Muscle of leg (tissue), 16 donors: Measurements from ENCODE around the gene SYF2. TPM values are rescaled to one million over a fixed set of nuclear protein-coding genes. Genes with fewer than 3 reads are reported as not detected.
"Not testable (repeated sequence)": the region's sequence is repeated elsewhere in the genome, so short reads cannot be mapped to it uniquely, and the experiment has no call there.

Experiments
- DNase-seq: peaks from one replicate; pipeline ENCODE4 v3.0.0; 2013
- H3K27ac ChIP-seq: one replicate; pipeline ENCODE4 v1.5.1; 2013; ENCODE audit warnings: mild to moderate bottlenecking, low read length, control low read depth
- H3K27me3 ChIP-seq: one replicate; pipeline ENCODE4 v1.6.1; 2013; ENCODE audit warnings: low read length; ENCODE audit not compliant: control insufficient read depth, insufficient read depth
- H3K36me3 ChIP-seq: one replicate; pipeline ENCODE4 v1.6.1; 2013; ENCODE audit warnings: low read length; ENCODE audit not compliant: control insufficient read depth, insufficient read depth
- H3K4me1 ChIP-seq: one replicate; pipeline ENCODE4 v1.6.1; 2013; ENCODE audit warnings: low read length; ENCODE audit not compliant: control insufficient read depth, insufficient read depth
- H3K4me3 ChIP-seq: one replicate; pipeline ENCODE4 v1.5.1; 2013; ENCODE audit warnings: low read length, control low read depth
- H3K9me3 ChIP-seq: replicated peaks from 2 replicates; pipeline ENCODE4 v1.6.1; 2013; ENCODE audit warnings: low read depth, low read length; ENCODE audit not compliant: control insufficient read depth
- WGBS: methylation state at CpG from one replicate; pipeline ENCODE4 v1.1.5; 2013; ENCODE audit warnings: missing lambda C conversion rate; ENCODE audit not compliant: insufficient coverage; 5-methylcytosine and 5-hydroxymethylcytosine counted together
- long read RNA-seq, 11 donors: transcript quantifications; one replicate each; lab custom pipeline, GENCODE V29; 2026
- polyA plus RNA-seq, 8 donors: library from polyadenylated mRNA; unstranded; fragments of 120-200 nt; gene quantifications; one replicate each; pipeline versions ENCODE4 v1.2.1 to v1.2.3, GENCODE V29; 2013; ENCODE audit warnings: inconsistent platforms in 1 of 8, low replicate concordance in 1 of 8; ENCODE audit not compliant: insufficient read length in 8 of 8, insufficient read depth in 1 of 8
- total RNA-seq: library from RNA; stranded (reverse); fragments of 120-200 nt; gene quantifications from one replicate; pipeline ENCODE4 v1.2.4, GENCODE V29; 2013

Gene SYF2
- 54.4 TPM for total RNA-seq
- 10 to 100 TPM; 52.6 to 65.6 (median 58.7) TPM for polyA plus RNA-seq
- long read RNA-seq, donor 1, transcript SYF2-201 (7 exons, 1,345 nt) = major isoform, 12 of 20 reads
- long read RNA-seq, donor 1, partial matches to known transcripts = 6 of 20 reads
- long read RNA-seq, donor 1, other reads (novel, unspliced or antisense) = 0 of 20 reads
- long read RNA-seq, donor 2, partial matches to known transcripts = 0 of 3 reads
- long read RNA-seq, donor 2, other reads (novel, unspliced or antisense) = 0 of 3 reads
- long read RNA-seq, donor 3, transcript SYF2-201 (7 exons, 1,345 nt) = major isoform, 31 of 51 reads
- long read RNA-seq, donor 3, partial matches to known transcripts = 17 of 51 reads
- long read RNA-seq, donor 3, other reads (novel, unspliced or antisense) = 0 of 51 reads
- long read RNA-seq, donor 4, transcript SYF2-201 (7 exons, 1,345 nt) = major isoform, 10 of 11 reads
- long read RNA-seq, donor 4, partial matches to known transcripts = 0 of 11 reads
- long read RNA-seq, donor 4, other reads (novel, unspliced or antisense) = 0 of 11 reads
- long read RNA-seq, donor 5, transcript SYF2-201 (7 exons, 1,345 nt) = major isoform, 77 of 121 reads
- long read RNA-seq, donor 5, partial matches to known transcripts = 41 of 121 reads
- long read RNA-seq, donor 5, other reads (novel, unspliced or antisense) = 0 of 121 reads
- long read RNA-seq, donor 6, transcript SYF2-201 (7 exons, 1,345 nt) = major isoform, 44 of 82 reads
- long read RNA-seq, donor 6, partial matches to known transcripts = 32 of 82 reads
- long read RNA-seq, donor 6, other reads (novel, unspliced or antisense) = 0 of 82 reads
- long read RNA-seq, donor 7, transcript SYF2-201 (7 exons, 1,345 nt) = major isoform, 34 of 83 reads
- long read RNA-seq, donor 7, partial matches to known transcripts = 43 of 83 reads
- long read RNA-seq, donor 7, other reads (novel, unspliced or antisense) = 0 of 83 reads
- long read RNA-seq, donor 8, transcript SYF2-201 (7 exons, 1,345 nt) = major isoform, 31 of 49 reads
- long read RNA-seq, donor 8, partial matches to known transcripts = 18 of 49 reads
- long read RNA-seq, donor 8, other reads (novel, unspliced or antisense) = 0 of 49 reads
- long read RNA-seq, donor 9, transcript SYF2-201 (7 exons, 1,345 nt) = major isoform, 19 of 49 reads
- long read RNA-seq, donor 9, partial matches to known transcripts = 29 of 49 reads
- long read RNA-seq, donor 9, other reads (novel, unspliced or antisense) = 0 of 49 reads
- long read RNA-seq, donor 10, transcript SYF2-201 (7 exons, 1,345 nt) = major isoform, 33 of 84 reads
- long read RNA-seq, donor 10, partial matches to known transcripts = 48 of 84 reads
- long read RNA-seq, donor 10, other reads (novel, unspliced or antisense) = 0 of 84 reads
- long read RNA-seq, donor 11, transcript SYF2-201 (7 exons, 1,345 nt) = major isoform, 37 of 62 reads
- long read RNA-seq, donor 11, partial matches to known transcripts = 22 of 62 reads
- long read RNA-seq, donor 11, other reads (novel, unspliced or antisense) = 0 of 62 reads

DNA sequence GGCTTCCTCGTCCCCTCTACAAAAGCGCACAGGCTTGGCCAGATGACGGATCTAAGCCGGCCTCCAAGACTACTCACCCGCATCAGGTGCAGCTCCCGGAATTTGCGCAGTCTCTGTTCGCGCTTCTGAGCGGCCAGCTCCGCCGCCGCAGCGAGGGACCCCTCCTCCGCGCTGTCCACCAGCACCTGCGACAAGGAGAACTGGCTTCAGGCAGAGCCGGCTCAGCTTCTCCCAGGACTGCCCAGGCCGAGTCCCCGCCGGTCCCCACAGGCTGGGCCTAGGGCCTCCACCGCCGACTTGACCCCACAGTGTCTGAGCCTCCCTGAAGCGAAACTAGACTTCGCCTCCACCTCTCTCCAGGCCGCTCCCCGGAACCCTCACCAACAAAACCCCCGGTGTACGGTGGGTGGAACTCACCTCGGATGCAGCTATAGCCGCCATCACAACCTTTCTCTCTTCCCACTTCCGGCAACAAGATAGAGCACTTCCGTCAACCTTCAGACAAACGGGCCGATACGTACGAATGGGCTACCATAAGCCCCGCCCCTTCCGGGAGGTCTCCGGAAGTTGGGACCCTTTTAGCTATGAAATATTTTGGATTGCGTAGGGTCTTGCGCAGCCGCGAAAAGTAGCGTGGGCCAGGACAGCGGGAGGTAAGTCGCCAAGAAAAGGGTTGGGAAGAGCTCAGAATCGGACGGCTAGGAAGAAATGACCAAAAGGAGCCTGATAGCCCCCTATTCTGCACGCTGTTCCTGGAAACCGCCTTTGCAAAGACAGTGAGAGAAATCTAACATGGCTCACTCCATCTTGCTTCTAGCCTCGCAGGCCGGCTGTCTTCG lies at the start of gene SYF2:
Gene SYF2 (minus strand): TSS at position 476 of the 839 bp plus-strand sequence. CDS start 35 bp downstream, at position 441.
- Histone ChIP-seq H3K27me3 (no peaks in the 10 kb centered on the region), H3K4me1 (peaks cover 13% of the 10 kb centered on the region), H3K36me3 (peaks cover 26% of the 10 kb centered on the region), H3K4me3 (peak within 1 kb of the TSS; percentile 87), H3K9me3 (no peaks in the 10 kb centered on the region), H3K27ac (peak within 1 kb of the TSS; percentile 96)
- WGBS = under 1% methylated on average over 40 of the region's 54 CpGs
- peak; percentile 99 for DNase-seq

DNA sequence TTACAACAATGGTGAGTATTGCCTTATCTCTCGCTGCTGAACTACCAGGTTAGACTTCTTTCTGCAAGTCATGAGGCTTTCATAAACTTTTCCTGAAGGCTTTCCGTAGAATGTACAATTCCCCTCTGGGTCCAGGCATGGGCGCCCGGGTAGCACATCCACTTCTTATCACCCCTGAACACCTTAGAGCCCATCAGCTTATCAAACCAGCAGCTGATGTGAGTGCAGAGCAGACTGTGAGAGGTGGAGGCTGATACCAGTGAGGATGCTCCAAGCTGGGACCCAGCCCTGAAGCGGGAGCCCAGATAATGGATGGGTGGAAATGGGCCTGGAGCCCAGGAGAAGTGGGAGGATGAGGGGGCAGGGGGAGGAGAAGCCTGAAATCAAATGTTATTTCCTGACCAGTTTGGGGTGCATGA lies 47.4 kb upstream of the SYF2 start:
- not testable (repeated sequence) for H3K4me3 ChIP-seq, H3K27ac ChIP-seq, H3K27me3 ChIP-seq, H3K36me3 ChIP-seq, H3K9me3 ChIP-seq, H3K4me1 ChIP-seq, DNase-seq
- WGBS = no CpG with 5 or more reads among the region's 5 CpGs

DNA sequence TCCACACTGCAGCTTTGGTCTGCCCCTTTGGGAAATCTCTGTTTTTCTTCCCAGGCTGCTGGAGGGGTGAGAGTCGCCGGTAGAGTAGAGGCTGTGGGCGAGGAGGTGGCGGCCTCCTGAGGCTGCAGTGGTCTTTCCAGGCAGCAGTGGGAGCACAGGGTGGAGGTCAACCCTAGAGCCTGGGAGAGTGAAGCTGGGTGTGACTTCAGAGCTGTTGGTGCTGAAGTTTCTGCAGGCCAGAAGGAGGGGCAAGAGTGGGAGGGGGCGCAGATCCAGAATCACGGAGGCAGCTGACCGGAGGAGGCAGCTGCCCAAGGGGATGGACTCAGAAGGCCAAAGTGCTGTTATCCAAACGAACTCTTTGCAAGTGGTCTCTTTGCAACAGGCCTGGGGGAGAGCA lies 46.5 kb upstream of the SYF2 start:
- not testable (repeated sequence) for H3K27me3 ChIP-seq, H3K9me3 ChIP-seq, DNase-seq, H3K27ac ChIP-seq, H3K4me1 ChIP-seq, H3K36me3 ChIP-seq, H3K4me3 ChIP-seq
- WGBS = no CpG with 5 or more reads among the region's 8 CpGs

DNA sequence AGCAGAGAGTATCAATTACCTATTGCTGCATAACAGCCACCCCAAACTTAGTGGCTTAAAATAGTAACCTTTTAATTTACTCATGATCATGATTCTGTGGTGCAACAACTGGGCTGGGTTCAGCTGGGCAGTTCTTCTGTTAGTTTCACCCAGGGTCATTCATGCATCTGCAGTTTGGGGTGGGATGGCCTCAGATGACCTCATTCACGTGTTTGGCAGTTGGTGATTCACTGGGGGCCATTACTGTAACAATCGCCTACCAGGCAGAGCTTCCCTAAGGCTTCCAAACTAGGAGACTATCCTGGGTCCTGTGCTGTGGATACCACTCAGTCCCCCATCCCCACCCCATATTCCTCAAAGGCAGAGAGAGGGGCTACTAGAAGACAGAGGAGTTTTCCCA lies 46.1 kb upstream of the SYF2 start:
- not testable (repeated sequence) for H3K9me3 ChIP-seq, H3K4me3 ChIP-seq, H3K36me3 ChIP-seq, H3K4me1 ChIP-seq, H3K27ac ChIP-seq, H3K27me3 ChIP-seq, DNase-seq
- no CpG with 5 or more reads among the region's 2 CpGs for WGBS

DNA sequence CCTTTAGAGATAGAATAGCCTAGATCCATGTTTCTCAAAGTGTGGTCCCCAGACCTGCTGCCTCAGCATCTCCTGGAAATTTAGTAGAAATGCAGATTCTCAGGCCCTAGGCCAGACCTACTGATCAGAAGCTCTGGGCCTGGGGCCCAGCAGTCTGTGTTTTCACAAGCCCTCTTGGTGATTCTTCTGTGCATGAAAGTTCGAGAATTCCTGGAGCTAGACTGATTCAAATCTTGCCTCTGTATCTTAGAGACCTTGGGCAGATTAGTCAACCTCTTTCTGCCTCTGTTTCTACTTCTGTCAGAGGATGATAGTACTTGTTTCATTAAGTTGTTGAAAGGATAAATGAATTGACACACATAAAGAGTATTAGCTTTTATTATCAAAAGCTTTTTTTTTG lies 45.0 kb upstream of the SYF2 start:
- H3K9me3 ChIP-seq, H3K4me1 ChIP-seq, H3K4me3 ChIP-seq, H3K27me3 ChIP-seq, H3K36me3 ChIP-seq, DNase-seq, H3K27ac ChIP-seq: not testable (repeated sequence)
- no CpG with 5 or more reads among the region's 1 CpG for WGBS

DNA sequence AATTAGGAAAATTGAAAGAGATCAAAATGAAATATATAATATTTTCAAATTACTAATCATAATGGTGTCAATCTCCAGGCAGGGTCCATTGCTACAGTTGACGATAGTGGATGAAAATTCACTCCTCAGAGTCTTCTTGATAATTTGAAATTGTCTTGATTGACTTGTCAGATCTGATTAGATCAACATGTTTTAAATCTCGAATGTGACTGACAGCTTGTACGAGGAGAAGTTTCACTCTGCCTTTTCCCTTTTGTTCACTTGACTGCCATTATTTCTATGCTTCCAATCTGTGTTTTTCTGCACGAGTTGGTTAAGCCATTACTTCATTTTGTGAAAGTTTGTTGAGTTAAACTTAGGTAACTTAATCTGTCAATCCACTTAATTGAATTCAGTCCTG lies 43.3 kb upstream of the SYF2 start:
- WGBS = no CpG with 5 or more reads among the region's 4 CpGs
- H3K36me3 ChIP-seq, H3K27ac ChIP-seq, H3K4me1 ChIP-seq, DNase-seq, H3K4me3 ChIP-seq, H3K9me3 ChIP-seq, H3K27me3 ChIP-seq: not testable (repeated sequence)

DNA sequence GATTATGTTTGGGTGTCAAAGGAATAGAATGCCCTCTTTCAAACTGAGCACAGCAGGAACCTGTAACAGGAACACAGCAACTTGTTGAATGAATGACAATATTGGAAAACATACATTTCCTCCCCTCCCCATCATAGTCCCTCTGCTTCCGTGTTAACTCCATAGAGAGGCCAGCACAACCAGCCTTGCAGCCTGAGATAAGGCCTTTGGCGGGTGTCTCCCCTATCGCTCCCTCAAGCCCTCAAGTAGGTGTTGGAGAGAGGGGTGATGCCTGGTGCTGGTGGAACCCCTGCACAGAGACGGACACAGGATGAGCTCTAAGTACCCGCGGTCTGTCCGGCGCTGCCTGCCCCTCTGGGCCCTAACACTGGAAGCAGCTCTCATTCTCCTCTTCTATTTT lies 39.9 kb upstream of the SYF2 start, which contains the start of gene RHD:
Gene RHD (plus strand): TSS at position 272 of the 400 bp plus-strand sequence. CDS start 39 bp downstream, at position 311.
- not testable (repeated sequence) for H3K9me3 ChIP-seq, H3K27me3 ChIP-seq, DNase-seq, H3K36me3 ChIP-seq, H3K4me3 ChIP-seq, H3K27ac ChIP-seq, H3K4me1 ChIP-seq
- no CpG with 5 or more reads among the region's 8 CpGs for WGBS

DNA sequence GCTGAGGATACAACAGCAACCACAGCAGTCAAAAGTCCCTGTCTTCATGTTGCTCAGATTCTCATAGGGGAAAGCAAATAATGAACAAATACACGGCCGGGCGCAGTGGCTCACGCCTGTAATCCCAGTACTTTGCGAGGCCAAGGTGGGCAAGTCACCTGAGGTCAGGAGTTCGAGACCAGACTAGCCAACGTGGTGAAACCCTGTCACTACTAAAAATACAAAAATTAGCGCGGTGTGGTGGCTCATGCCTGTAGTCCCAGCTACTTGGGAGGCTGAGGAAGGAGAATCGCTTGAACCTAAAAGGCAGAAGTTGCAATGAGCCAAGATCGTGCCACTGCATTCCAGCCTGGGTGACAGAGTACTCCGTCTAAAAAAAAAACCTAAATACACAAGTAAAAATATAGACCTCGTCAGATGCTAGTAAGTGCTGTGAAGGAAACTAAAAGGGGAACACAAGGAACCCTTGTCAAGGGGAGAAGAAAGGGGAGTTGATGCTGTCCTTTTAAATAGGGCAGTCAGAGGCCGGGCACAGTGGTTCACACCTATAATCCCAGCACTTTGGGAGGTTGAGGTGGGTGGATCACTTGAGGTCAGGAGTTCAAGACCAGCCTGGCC lies 36.0 kb upstream of the SYF2 start:
- Histone ChIP-seq H3K4me3 (peak overlapping the region; percentile 28), H3K27ac (peak overlapping the region; percentile 20)
- H3K9me3 ChIP-seq, DNase-seq, H3K27me3 ChIP-seq, H3K36me3 ChIP-seq, H3K4me1 ChIP-seq: not testable (repeated sequence)
- no CpG with 5 or more reads among the region's 14 CpGs for WGBS
